GM13977 (cell line): ENCODE results near the gene CFAP58.

Experiments
- DNase-seq: peaks from one replicate; pipeline ENCODE4 v3.0.0; 2012; ENCODE audit warnings: low spot score
- in situ Hi-C: fragments of 300-500 bp; cut with MboI; formaldehyde crosslinking; loops from one replicate; pipeline ENCODE4 v1.12.0; 2022; ENCODE audit warnings: low sequenced_read_pairs, low pct_unique_long_range_greater_than_20kb, mixed read lengths, inconsistent platforms; ENCODE audit not compliant: unreplicated experiment
- TF ChIP-seq, protein P1 (sequence below): IDR thresholded peaks from 2 replicates; pipeline ENCODE4 v1.5.1; 2012; ENCODE audit warnings: mild to moderate bottlenecking, control low read depth; ENCODE audit not compliant: insufficient read depth; ENCODE audit errors: extremely low read depth, missing control alignments

Gene CFAP58

DNA sequence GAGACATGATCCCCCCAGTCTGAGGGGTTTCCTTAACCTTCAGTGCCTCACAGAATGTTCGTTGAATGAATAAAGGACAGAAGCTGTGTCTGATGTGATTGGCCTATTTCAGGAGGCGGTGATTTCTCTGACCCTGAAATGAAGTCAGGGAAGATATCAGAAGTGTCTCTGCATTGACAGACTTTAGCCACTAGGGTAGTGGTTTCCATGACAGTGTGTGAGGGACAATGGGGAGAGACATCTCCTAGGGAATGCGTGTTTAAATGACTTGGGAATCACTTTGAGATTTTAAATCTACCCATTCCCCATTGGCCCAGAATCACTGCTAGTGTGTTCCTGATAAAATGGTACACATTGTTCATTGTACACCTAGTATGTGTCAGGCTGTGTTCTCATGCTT, 132.0 kb downstream of the CFAP58 start:
- DNase-seq = no peak
- TF ChIP-seq, protein P1, sequence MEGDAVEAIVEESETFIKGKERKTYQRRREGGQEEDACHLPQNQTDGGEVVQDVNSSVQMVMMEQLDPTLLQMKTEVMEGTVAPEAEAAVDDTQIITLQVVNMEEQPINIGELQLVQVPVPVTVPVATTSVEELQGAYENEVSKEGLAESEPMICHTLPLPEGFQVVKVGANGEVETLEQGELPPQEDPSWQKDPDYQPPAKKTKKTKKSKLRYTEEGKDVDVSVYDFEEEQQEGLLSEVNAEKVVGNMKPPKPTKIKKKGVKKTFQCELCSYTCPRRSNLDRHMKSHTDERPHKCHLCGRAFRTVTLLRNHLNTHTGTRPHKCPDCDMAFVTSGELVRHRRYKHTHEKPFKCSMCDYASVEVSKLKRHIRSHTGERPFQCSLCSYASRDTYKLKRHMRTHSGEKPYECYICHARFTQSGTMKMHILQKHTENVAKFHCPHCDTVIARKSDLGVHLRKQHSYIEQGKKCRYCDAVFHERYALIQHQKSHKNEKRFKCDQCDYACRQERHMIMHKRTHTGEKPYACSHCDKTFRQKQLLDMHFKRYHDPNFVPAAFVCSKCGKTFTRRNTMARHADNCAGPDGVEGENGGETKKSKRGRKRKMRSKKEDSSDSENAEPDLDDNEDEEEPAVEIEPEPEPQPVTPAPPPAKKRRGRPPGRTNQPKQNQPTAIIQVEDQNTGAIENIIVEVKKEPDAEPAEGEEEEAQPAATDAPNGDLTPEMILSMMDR = no peak
- in situ Hi-C loops = no loop called here

DNA sequence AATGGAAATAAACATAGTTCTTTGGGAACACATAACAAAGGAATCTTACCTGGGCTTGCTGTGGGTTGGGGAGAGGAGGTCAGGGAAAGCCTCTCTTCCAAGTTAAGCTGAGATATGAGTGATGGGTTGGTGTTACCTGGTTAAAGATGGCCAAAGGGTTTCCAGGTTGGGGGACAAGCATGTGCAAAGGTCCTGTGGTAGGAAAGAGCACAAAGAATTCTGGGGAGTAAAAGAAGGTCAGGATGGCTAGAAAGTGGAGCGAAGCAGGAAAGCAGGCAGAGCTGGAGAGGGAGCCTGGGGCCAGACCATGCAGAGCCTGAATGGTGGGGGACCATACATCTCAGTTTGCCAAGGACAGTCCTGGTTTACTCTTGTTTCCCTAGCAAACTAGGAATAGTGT, 133.2 kb downstream of the CFAP58 start:
- in situ Hi-C loops = no loop called here
- no peak for DNase-seq
- TF ChIP-seq, protein P1 = no peak

DNA sequence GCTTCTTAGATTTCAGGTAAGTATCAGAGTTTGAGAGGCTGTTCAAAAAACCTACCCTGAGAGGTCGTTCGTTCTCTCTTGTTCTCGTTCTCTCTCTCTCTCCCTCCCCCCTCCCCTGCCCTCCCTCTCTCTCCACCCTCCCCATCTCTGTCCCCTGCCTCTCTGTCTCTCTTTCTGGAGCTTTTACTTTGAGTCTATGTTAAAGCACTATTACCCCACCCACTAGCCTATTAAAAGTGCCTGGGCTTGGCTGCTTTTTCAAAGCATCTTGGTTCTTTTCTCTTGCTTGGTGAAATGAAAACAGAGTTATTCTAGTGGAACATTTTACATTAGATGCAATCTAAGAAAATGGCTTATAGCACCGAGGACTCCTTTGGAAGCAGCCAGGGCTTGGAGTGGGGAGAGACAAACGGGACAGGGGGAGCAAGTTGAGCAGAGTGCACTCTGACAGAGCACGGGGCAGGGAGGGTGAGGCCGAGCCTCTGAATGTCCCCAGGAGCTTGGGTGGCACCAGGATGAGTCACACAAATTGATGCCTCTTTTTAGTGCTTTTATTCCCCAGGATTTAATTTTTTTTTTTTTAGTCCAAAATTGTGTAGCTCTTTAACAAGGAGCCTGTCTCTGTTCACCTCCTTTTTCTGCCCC, 134.3 kb downstream of the CFAP58 start:
- no peak for DNase-seq
- in situ Hi-C loops = no loop called here
- TF ChIP-seq, protein P1 = no peak

DNA sequence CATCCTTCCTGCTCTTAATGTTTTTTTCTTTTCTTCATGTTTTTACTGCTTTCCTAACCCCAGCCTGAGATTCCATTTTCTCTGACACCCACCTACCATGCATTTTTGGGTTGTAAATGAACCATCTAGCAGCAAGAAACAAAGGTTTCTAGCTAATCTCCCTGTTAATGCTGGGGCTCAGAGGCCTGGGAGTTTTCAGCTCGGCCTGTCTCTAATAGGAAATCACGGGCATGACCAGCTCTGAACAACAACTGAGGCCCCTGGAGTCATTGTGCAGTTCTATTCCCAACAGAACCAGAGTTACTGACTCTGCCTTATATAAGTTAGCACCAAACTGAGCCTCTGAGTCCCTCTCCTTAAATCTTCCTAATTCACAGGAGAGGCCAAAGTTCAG, 134.8 kb downstream of the CFAP58 start:
- TF ChIP-seq, protein P1 = no peak
- in situ Hi-C loops = no loop called here
- DNase-seq = no peak

DNA sequence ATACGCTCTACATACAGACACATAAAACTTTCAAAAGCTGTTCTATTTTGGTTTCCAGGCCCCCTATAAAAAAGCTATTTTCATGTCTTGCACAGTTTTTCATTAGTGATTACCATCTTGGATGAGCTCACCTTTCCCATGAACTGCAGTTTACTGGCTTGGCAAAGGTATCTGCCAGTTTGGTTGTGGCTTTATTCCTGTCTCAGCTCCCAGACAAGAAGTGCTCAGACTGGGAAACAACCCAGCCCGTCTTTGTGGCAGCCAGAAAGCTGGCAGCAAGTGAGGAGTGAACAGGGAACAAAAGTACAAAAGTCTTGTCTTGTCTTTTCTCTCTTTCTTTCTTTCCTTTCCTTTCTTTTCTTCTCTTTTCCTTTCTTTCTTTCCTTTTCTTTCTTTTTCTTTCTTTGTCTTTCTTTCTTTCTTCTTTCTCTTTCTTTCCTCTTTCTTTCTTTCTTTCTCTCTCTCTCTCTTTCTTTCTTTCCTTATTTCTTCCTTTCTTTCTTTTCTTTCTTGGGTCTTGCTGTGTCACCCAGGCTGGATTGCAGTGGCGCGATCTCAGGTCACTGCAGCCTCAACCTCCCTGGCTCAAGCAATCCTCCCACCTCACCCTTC, 138.8 kb downstream of the CFAP58 start:
- no peak for DNase-seq
- TF ChIP-seq, protein P1 = no peak
- in situ Hi-C loops = no loop called here

DNA sequence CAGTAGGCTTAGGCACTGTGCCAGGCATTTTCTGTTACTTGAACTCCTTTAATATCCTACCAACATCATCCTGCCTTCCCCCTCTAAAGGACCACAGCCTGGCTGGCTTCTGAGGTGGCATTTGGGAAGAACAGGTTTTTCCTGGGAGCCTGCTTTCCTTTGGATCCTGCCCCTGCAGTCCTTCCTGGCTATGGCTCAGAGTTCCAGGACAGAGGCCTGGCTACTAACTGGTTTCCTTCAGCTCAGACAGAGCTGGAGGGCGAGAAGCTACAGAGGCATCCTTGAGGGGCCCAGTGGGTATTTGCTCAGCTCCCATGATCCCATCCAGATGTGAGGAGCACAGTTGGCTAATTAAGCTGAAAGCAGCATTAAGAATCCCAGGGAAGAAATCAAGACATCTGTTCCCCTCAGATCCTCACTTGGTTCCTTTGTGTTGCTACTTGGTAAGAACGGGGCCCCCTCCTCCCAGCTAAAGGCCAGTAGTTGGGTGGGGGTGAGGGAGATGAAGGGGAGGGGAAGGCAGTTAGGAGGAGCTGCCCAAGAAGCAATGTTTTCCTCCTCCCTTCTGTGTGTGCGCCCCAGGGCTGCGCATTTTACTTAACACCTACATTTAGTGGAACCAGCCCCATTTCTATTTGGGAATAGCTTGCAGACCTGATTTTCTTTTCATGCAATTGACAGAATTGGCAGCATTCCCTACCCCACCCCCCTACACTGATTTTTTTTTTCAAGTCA, 144.9 kb downstream of the CFAP58 start:
- TF ChIP-seq, protein P1 = no peak
- no peak for DNase-seq
- in situ Hi-C loops = no loop called here
